C4-2B (cell line): ENCODE data around the gene ERC2.

Experiments used
- H3K27ac ChIP-seq: fragments of 450-650 bp; 2 replicates; pipeline ENCODE4 v1.5.1; 2017
- ZFX ChIP-seq: fragments of 450-650 bp; IDR thresholded peaks from 2 replicates; pipeline ENCODE4 v1.6.1; 2017
- TF ChIP-seq, protein P1 (sequence below): fragments of 450-650 bp; conservative IDR thresholded peaks from 2 replicates; pipeline ENCODE4 v1.5.1; 2017; ENCODE audit warnings: mild to moderate bottlenecking

ERC2 gene

DNA sequence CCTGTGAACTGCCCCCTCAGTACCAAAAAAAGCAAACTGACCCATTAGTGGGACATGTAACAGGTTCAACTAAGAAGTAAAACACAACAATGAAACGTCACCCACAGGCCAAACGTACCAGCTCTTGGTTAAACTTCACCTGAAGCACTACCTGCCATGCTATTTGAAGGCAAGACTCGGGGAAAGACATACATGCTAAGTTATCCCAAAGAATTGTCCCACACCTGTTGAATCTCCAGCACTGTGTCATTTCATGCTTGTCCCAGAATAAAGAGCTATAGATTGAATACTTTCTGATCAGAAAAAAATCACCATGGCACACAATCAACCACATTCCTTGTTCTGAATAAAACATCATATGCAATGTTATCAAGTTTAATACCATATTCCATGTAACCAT lies 785.8 kb downstream of the ERC2 start:
- TF ChIP-seq, protein P1, sequence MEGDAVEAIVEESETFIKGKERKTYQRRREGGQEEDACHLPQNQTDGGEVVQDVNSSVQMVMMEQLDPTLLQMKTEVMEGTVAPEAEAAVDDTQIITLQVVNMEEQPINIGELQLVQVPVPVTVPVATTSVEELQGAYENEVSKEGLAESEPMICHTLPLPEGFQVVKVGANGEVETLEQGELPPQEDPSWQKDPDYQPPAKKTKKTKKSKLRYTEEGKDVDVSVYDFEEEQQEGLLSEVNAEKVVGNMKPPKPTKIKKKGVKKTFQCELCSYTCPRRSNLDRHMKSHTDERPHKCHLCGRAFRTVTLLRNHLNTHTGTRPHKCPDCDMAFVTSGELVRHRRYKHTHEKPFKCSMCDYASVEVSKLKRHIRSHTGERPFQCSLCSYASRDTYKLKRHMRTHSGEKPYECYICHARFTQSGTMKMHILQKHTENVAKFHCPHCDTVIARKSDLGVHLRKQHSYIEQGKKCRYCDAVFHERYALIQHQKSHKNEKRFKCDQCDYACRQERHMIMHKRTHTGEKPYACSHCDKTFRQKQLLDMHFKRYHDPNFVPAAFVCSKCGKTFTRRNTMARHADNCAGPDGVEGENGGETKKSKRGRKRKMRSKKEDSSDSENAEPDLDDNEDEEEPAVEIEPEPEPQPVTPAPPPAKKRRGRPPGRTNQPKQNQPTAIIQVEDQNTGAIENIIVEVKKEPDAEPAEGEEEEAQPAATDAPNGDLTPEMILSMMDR, result no peak
- no peak for TF ChIP-seq ZFX
- H3K27ac ChIP-seq, result no peak overlapping the region

DNA sequence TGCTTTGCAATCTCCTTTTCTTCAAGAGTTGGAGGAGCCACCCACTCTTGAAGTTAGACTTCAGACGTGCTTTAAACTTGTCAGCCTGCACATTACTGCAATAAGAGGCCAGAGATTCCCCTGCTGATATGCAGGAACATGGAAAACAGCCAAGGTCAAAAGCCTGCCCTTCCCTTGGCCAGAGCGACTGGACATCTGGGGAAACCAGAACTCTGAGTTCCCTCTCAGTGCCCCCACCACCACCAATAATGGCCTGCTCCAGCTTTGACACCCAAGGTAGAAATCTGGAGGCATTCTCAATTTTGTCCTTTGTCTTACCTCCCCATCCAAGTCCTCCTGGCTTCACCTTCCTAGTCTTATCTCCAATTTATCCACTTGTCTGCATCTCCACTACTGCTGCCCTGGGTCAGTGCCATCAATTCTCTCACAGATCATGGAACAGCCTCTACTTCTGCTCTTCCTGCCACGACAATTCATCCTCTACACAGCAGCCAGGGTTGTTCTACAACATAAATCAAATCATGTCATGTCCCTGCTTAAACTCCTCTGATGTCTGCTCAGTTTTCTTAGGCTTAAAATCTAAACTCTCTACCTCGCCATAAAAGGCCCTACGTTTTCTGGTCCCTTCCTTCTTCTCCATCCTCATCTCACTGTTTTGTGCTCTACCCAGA lies 789.6 kb downstream of the ERC2 start:
- TF ChIP-seq, protein P1, result no peak
- H3K27ac ChIP-seq, result no peak overlapping the region

DNA sequence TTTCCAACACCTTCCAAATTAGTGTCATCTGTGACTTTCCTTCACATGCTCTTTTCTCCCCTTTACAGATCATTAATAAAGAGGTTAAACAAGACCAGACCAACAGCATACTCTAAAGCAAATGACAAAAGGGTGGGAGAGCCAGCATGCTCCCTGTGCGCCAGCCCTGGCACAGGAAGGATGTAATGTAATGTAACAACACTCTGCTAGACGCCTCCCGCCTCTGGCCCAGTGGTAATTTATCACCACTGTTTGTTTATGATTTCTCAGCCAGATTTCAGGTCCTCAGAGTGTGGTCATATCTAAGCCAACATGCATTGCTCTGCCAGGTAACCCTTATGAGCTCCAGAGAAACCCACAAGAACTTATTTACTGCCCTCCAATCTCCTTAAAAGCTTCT lies 791.6 kb downstream of the ERC2 start:
- TF ChIP-seq ZFX, result no peak
- TF ChIP-seq, protein P1, result no peak
- no peak overlapping the region for H3K27ac ChIP-seq

DNA sequence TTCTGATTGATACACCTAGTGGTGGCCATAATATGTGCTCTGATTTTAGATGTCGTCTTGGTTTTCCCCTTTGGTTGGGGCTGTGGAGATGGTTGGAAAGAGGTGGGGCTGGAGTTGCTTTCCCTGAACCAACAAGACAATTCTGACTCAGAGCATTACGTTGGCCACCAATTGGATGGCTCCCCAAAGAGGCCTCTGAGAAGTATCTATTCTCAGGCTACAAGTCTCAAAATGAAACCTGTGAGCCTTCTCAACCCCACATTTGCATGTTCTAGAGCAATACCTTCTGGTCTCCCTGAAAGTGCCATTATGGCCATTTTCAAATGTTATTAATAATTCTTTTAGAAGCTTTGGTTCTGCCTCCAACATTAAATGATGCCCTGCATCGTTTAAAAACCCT lies 792.8 kb downstream of the ERC2 start:
- TF ChIP-seq, protein P1, result no peak
- TF ChIP-seq ZFX, result no peak
- no peak overlapping the region for H3K27ac ChIP-seq

DNA sequence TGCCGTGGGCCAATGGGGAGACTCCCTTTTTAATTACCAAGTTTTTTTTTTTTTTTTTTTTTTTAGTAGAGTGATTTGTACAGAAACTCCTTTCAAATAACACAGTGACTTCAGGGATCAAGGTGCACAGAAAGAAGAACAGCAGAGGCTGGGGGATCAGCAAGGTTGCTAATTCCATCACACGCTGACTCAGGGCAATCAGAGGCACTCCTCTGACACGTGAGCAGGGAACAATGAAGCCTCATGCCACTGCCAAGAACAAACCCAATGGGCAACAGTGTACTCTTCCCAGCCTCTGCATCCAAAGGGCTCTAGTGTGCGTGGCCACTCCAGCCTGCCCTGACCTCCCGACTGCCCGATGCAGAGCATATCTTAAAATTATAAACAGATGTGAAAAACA lies 794.5 kb downstream of the ERC2 start:
- TF ChIP-seq, protein P1, result no peak
- no peak for TF ChIP-seq ZFX

DNA sequence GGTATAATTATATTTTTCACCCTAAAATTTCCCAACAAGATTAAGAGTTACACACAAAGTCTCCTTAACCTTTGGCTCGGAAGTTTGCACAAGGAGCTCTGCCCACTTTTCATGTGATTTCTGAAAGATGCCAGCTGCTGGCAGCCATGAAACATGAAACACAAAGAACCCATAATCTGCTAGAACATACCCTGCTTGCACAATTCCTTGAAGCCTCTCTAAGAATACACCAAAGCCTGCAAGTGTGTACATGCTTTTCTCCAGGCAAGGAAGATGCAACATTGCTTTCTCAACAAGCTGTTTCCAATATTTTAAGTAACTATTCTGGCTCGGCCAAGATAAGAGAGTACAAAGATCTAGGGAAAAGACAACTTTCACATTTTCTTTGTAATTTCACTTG lies 799.1 kb downstream of the ERC2 start:
- TF ChIP-seq, protein P1, result no peak
- TF ChIP-seq ZFX, result no peak
- H3K27ac ChIP-seq, result no peak overlapping the region

More for the DNA sequence above, 794.5 kb downstream of the ERC2 start:
- H3K27ac ChIP-seq, result no peak overlapping the region

DNA sequence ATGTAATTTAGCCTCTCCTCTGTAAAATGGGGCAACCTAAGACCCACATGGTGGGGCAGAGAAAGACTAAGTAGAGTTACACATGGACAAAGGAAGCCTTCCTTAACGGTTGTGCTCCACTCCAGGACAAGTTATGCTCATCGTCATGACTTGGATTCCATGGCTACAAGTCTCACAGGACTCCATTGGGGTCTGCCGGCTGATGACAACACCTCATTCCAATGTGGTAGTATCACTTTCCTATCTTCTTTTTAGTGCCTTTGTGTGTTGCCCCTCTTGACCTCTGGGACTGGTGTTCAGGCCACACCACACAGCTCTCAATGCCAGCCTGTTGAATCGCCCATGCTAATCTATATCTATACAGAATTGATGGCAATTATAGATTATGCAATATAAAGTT lies 799.9 kb downstream of the ERC2 start:
- no peak overlapping the region for H3K27ac ChIP-seq
- TF ChIP-seq ZFX, result no peak
- TF ChIP-seq, protein P1, result no peak
